ENCODE results near the gene LCT. TPM values are rescaled to one million over a fixed set of nuclear protein-coding genes. Genes with fewer than 3 reads are reported as not detected.
A peak's percentile ranks its signal among the peaks of the same experiment; 100 is the strongest.

LCT gene
- total and polyA plus RNA-seq, 2 of the 13 experiments (the other 11 are each of a cell fraction or from before 2014, with no cell fraction given), result not detected

GRCh38 chr2:135741395-135742324, 95.3 kb downstream of the LCT start, which contains the start of gene UBXN4 (continued):
- TF ChIP-seq ZNF496 (CRISPR knock-in tag; IDR thresholded peaks at IDR 0.05; ENCODE audit: insufficient replicate concordance) (no peak), HDAC6 (IDR thresholded peaks at IDR 0.05; ENCODE audit: low read depth, low read length) (no peak), BCLAF1 (IDR thresholded peaks at IDR 0.05) (no peak), KLF6 (CRISPR knock-in tag; IDR thresholded peaks at IDR 0.05) (peak; percentile 89), TEAD3 (CRISPR knock-in tag; optimal IDR thresholded peaks at IDR 0.05; ENCODE audit: borderline replicate concordance) (peak; percentile 90), IRF1 (CRISPR knock-in tag; IDR thresholded peaks at IDR 0.05; ENCODE audit: low read depth) (no peak), ZNF646 (CRISPR knock-in tag; IDR thresholded peaks at IDR 0.05) (no peak), TEF (CRISPR knock-in tag; IDR thresholded peaks at IDR 0.05) (no peak), ZNF333 (CRISPR knock-in tag; IDR thresholded peaks at IDR 0.05; ENCODE audit: borderline replicate concordance) (0 out of 2 replicates have a peak, but pooled peaks have one; percentile 63), ZNF580 (CRISPR knock-in tag; IDR thresholded peaks at IDR 0.05; ENCODE audit: borderline replicate concordance, low read depth) (peak; percentile 83; the same call in 1 of the 2 replicates), MEF2D (CRISPR knock-in tag; IDR thresholded peaks at IDR 0.05) (peak; percentile 59; the same call in 1 of the 2 replicates), WIZ (CRISPR knock-in tag; IDR thresholded peaks at IDR 0.05) (0 out of 2 replicates have a peak, but pooled peaks have one; percentile 62), ZC3H13 (CRISPR knock-in tag; IDR thresholded peaks at IDR 0.05) (peak; percentile 58; the same call in 1 of the 2 replicates), MIXL1 (CRISPR knock-in tag; IDR thresholded peaks at IDR 0.05) (peak; percentile 44; the same call in 1 of the 2 replicates), ZNF34 (CRISPR knock-in tag; IDR thresholded peaks at IDR 0.05; ENCODE audit: borderline replicate concordance) (no peak), CHD4 (IDR thresholded peaks at IDR 0.05; ENCODE audit: borderline replicate concordance, low read length) (peak; percentile 96; the same call in 1 of the 2 replicates), CREM (IDR thresholded peaks at IDR 0.05) (peak; percentile 96), CREM (CRISPR knock-in tag; IDR thresholded peaks at IDR 0.05) (no peak)

Data from HepG2 (cell line).